Neural progenitor cell (in vitro differentiated cells): ENCODE results near the gene PKHD1. TPM values are rescaled to one million over a fixed set of nuclear protein-coding genes. Genes with fewer than 3 reads are reported as not detected.

Source experiments
- DNase-seq: peaks from one replicate; pipeline ENCODE4 v3.0.0-alpha.2; 2016; ENCODE audit warnings: low spot score
- H2AFZ ChIP-seq: fragments of 200-600 bp; sonication (generic); replicated peaks from 2 replicates; pipeline ENCODE4 v1.6.1; 2016; ENCODE audit warnings: antibody characterized with exemption
- H3F3A ChIP-seq: fragments of 200-600 bp; sonication (generic); 2 replicates; pipeline ENCODE4 v1.6.1; 2016; ENCODE audit warnings: antibody characterized with exemption, low read depth
- H3K27ac ChIP-seq: fragments of 200-600 bp; sonication (generic); 2 replicates; pipeline ENCODE4 v1.5.1; 2016; ENCODE audit warnings: mild to moderate bottlenecking
- H3K27me3 ChIP-seq: fragments of 200-600 bp; sonication (generic); 2 replicates; pipeline ENCODE4 v1.6.1; 2016; ENCODE audit warnings: mild to moderate bottlenecking, moderate library complexity
- H3K36me3 ChIP-seq: fragments of 200-600 bp; sonication (generic); 2 replicates; pipeline ENCODE4 v1.5.1; 2016
- H3K4me1 ChIP-seq: fragments of 200-600 bp; sonication (generic); 2 replicates; pipeline ENCODE4 v1.6.1; 2016; ENCODE audit warnings: mixed run types
- H3K4me2 ChIP-seq: fragments of 200-600 bp; sonication (generic); 2 replicates; pipeline ENCODE4 v1.6.1; 2016
- H3K4me3 ChIP-seq: fragments of 200-600 bp; sonication (generic); 2 replicates; pipeline ENCODE4 v1.5.1; 2016
- H3K79me2 ChIP-seq: fragments of 200-600 bp; sonication (generic); 2 replicates; pipeline ENCODE4 v1.6.1; 2016; ENCODE audit warnings: low read depth
- H3K9ac ChIP-seq: fragments of 200-600 bp; sonication (generic); 2 replicates; pipeline ENCODE4 v1.6.1; 2016
- H3K9me3 ChIP-seq: fragments of 200-600 bp; sonication (generic); 2 replicates; pipeline ENCODE4 v1.5.1; 2016; ENCODE audit warnings: low read depth
- H4K20me1 ChIP-seq: fragments of 200-600 bp; sonication (generic); 2 replicates; pipeline ENCODE4 v1.6.1; 2016; ENCODE audit warnings: low read depth
- H3K27ac Mint-ChIP-seq: 3 replicates; pipeline ENCODE4 v1.8.0; 2021; ENCODE audit warnings: mixed read lengths
- H3K27me3 Mint-ChIP-seq: 2 replicates; pipeline ENCODE4 v1.8.0; 2022; ENCODE audit warnings: low read depth, mild to moderate bottlenecking, inconsistent platforms, moderate library complexity, mixed read lengths; ENCODE audit not compliant: insufficient read depth
- H3K36me3 Mint-ChIP-seq: 3 replicates; pipeline ENCODE4 v1.8.0; 2021; ENCODE audit warnings: mixed read lengths
- H3K4me1 Mint-ChIP-seq: 3 replicates; pipeline ENCODE4 v1.8.0; 2021; ENCODE audit warnings: mixed read lengths
- H3K4me3 Mint-ChIP-seq: 3 replicates; pipeline ENCODE4 v1.8.0; 2021; ENCODE audit warnings: mild to moderate bottlenecking, moderate library complexity, mixed read lengths
- H3K9me3 Mint-ChIP-seq: 3 replicates; pipeline ENCODE4 v1.8.0; 2020; ENCODE audit warnings: mixed read lengths
- EZH2 ChIP-seq: fragments of 200-600 bp; sonication (generic); IDR thresholded peaks from 2 replicates; pipeline ENCODE4 v1.6.1; 2017; ENCODE audit warnings: antibody characterized with exemption, mild to moderate bottlenecking, moderate library complexity
- EZH2phosphoT487 ChIP-seq: fragments of 200-600 bp; sonication (generic); IDR thresholded peaks from 2 replicates; pipeline ENCODE4 v1.6.1; 2017; ENCODE audit warnings: antibody characterized with exemption
- total RNA-seq: library from RNA; depleted of rRNA; stranded (reverse); fragments of >200 nt; gene quantifications from 2 replicates; pipeline ENCODE4 v1.2.3, GENCODE V29; 2015; ENCODE audit warnings: low replicate concordance
- TF ChIP-seq, protein P1 (sequence below): fragments of 200-600 bp; sonication (generic); IDR thresholded peaks from 2 replicates; pipeline ENCODE4 v1.5.1; 2017; ENCODE audit warnings: antibody characterized with exemption, mild to moderate bottlenecking

PKHD1 gene
- total RNA-seq, 1 donor from 2014 or later, result 0.04 TPM

DNA sequence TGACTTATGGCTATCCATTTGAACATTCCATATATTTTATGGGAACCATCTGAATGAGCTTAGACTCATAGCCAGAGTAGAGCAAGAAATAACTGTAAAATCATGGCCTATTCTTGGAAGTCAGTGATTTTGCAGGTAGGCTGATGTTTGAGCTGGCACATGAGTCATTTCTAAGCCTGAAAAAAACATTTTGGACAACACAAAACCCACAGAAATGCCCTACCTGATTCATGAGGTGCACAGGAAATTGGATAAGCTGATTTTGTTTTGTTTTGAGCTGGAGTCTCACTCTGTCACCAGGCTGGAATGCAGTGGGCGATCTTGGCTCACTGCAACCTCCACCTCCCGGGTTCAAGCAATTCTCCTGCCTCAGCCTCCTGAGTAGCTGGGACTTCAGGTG is 443.0 kb downstream of the PKHD1 start:
- Mint-ChIP-seq H3K4me3 (no peak overlapping the region), H3K27ac (no peak overlapping the region), H3K4me1 (no peaks in the 10 kb centered on the region), H3K36me3 (no peaks in the 10 kb centered on the region), H3K9me3 (no peaks in the 10 kb centered on the region), H3K27me3 (no peaks in the 10 kb centered on the region)
- Histone ChIP-seq H3K4me3 (no peak overlapping the region), H2AFZ (no peak overlapping the region), H3K27ac (no peak overlapping the region), H3K27me3 (no peaks in the 10 kb centered on the region), H3F3A (no peaks in the 10 kb centered on the region), H3K9ac (no peak overlapping the region), H3K79me2 (no peaks in the 10 kb centered on the region), H3K36me3 (no peaks in the 10 kb centered on the region), H3K4me2 (no peak overlapping the region), H4K20me1 (no peaks in the 10 kb centered on the region), H3K9me3 (no peaks in the 10 kb centered on the region), H3K4me1 (no peaks in the 10 kb centered on the region)
- no peak for TF ChIP-seq EZH2phosphoT487
- TF ChIP-seq, protein P1, sequence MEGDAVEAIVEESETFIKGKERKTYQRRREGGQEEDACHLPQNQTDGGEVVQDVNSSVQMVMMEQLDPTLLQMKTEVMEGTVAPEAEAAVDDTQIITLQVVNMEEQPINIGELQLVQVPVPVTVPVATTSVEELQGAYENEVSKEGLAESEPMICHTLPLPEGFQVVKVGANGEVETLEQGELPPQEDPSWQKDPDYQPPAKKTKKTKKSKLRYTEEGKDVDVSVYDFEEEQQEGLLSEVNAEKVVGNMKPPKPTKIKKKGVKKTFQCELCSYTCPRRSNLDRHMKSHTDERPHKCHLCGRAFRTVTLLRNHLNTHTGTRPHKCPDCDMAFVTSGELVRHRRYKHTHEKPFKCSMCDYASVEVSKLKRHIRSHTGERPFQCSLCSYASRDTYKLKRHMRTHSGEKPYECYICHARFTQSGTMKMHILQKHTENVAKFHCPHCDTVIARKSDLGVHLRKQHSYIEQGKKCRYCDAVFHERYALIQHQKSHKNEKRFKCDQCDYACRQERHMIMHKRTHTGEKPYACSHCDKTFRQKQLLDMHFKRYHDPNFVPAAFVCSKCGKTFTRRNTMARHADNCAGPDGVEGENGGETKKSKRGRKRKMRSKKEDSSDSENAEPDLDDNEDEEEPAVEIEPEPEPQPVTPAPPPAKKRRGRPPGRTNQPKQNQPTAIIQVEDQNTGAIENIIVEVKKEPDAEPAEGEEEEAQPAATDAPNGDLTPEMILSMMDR, result no peak
- no peak for TF ChIP-seq EZH2
- no peak for DNase-seq

DNA sequence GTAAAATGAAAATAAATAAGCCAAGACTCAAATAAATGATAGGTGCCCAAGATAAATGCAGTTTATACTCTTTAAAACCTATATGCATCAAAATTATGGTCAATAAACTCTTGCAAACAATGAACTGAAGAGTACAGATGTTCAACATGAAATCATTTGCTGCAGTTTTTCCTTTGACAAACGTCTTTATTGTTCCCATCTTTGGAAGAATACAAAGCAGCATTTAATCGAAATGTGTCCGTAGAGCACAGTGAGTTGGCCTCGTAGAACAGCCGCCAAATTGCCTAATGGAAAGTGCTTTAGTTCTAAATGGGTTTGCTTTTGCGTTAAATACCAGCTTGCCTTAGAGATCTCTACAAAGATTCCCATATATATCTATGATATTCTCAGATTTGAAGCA is 447.4 kb downstream of the PKHD1 start:
- no peak overlapping the region for H3K4me2 ChIP-seq
- H3K36me3 Mint-ChIP-seq, result no peaks in the 10 kb centered on the region
- TF ChIP-seq EZH2 (no peak), EZH2phosphoT487 (no peak)
- TF ChIP-seq, protein P1, result no peak

DNA sequence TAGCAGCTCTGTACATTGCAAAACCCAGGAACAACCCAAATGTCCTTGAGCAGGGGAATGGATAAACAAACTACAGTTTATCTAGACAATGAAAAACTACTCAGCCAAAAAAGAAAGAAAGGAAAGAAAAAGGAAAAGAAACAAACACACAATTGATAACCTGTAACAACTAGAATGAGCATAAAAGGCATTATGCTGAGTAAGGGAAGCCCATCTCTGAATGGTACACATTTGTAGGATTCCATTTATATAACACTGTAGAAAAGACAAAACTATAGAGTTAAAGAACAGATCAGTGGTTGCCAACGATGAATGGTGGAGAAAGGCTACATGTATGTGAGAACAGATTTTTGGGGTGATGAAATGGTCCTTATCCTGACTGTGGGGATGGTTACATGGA is 454.0 kb downstream of the PKHD1 start:
- TF ChIP-seq, protein P1, result no peak
- no peak for TF ChIP-seq EZH2phosphoT487
- no peak for TF ChIP-seq EZH2
- Histone ChIP-seq H3K4me2 (no peak overlapping the region), H3K36me3 (no peaks in the 10 kb centered on the region), H3F3A (no peaks in the 10 kb centered on the region), H4K20me1 (no peaks in the 10 kb centered on the region), H3K79me2 (no peaks in the 10 kb centered on the region), H3K4me1 (no peaks in the 10 kb centered on the region), H2AFZ (no peak overlapping the region), H3K4me3 (no peak overlapping the region), H3K27me3 (no peaks in the 10 kb centered on the region), H3K9ac (no peak overlapping the region), H3K9me3 (no peaks in the 10 kb centered on the region), H3K27ac (no peak overlapping the region)
- no peaks in the 10 kb centered on the region for H3K4me1 Mint-ChIP-seq
- H3K27ac Mint-ChIP-seq, result no peak overlapping the region
- peaks cover 2% of the 10 kb centered on the region for H3K27me3 Mint-ChIP-seq
- DNase-seq, result no peak
- H3K4me3 Mint-ChIP-seq, result no peak overlapping the region
- H3K9me3 Mint-ChIP-seq, result peaks cover 10% of the 10 kb centered on the region
- no peaks in the 10 kb centered on the region for H3K36me3 Mint-ChIP-seq

More for the DNA sequence above, 447.4 kb downstream of the PKHD1 start:
- no peaks in the 10 kb centered on the region for H3K79me2 ChIP-seq
- no peaks in the 10 kb centered on the region for H3F3A ChIP-seq
- H3K36me3 ChIP-seq, result no peaks in the 10 kb centered on the region
- H3K9ac ChIP-seq, result no peak overlapping the region
- Mint-ChIP-seq H3K27me3 (peaks cover 2% of the 10 kb centered on the region), H3K4me1 (no peaks in the 10 kb centered on the region), H3K27ac (no peak overlapping the region), H3K4me3 (no peak overlapping the region), H3K9me3 (no peaks in the 10 kb centered on the region)
- no peak for DNase-seq
- H3K4me3 ChIP-seq, result no peak overlapping the region
- no peaks in the 10 kb centered on the region for H4K20me1 ChIP-seq
- H3K27ac ChIP-seq, result no peak overlapping the region
- no peaks in the 10 kb centered on the region for H3K27me3 ChIP-seq
- H3K4me1 ChIP-seq, result no peaks in the 10 kb centered on the region
- H2AFZ ChIP-seq, result no peak overlapping the region
- no peaks in the 10 kb centered on the region for H3K9me3 ChIP-seq
